GM19372 (cell line): ENCODE measurements around the gene SQOR.

Experiments
- ATAC-seq: cut with Tn5 transposase; IDR thresholded peaks from one replicate; pipeline ENCODE4 v1.9.1; 2021; ENCODE audit warnings: mild to moderate bottlenecking, low read depth, moderate library complexity; ENCODE audit not compliant: unreplicated experiment

SQOR gene

DNA sequence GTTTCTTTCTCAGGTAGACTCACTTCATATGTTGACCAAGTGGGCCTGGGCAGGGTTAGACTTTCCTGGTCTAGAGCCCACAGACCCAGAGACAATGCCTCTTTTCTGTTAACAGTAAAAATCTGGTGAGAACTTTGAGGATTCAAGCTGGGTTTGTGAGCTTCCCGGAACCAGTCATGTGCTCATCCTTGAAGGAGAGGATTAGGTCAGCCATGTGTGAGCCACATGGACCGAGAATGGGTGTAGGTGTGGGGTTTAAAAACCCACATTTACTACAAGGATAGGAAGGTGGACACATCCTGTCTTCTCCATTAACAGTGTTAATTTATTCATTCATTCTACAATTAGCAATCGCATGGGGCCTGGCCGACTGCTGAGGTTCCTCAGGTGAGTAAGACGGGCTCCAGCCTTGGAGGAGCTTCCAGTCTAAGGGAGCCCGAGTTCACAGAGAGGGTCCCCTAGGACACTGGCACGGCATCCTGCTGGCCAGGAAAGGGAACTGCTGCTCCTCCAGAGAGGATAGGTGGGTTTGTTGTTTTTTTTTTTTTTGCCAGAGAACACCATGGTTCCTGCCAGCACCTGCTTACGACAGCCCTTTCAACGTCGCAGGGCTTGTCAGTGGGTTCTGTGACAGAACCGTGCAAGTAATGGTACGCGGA lies 69.0 kb downstream of the SQOR start:
- ATAC-seq: no peak

DNA sequence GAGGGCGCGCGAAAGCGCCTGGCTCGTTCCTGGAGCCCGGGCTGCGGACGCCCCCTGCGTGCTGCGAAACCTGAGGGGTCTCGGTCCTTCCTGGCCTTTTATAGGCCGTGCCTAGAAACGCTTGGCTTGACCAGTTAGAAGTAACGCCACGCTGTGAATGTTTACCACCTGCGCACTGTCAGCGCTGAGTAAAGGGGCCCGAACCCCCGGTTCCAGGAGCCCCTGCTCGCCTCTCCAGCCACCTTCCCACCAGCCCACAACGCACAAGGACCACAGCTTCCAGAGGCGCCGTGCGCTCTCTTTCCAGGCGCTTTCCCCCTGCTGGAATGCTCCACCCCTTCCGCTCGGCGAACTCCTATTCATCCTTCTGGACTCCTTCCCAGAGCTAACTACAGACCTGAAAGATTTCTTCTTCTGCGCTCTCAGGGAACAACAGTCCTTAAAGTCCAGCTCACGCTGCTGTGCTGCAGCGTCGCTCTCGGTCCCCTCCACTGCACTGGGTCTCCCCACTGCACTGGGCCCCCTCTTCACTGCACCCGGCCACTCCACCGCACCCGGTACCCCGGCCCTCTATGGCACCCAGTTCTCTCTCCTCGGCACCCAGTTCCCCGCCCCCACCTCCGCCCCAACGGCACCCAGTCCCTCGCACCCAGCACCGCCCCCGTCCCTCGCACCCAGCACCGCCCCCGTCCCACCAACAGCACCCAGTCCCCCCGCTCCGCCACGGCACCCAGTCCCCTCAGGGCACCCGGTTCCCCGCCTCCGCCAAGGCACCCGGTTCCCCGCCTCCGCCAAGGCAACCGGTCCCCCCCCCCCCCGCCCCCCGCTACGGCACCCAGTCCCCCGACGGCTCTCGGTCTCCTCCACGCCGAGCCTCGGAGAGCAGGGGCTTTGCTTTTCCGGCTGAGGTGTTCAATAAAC lies 69.8 kb downstream of the SQOR start:
- no peak for ATAC-seq

DNA sequence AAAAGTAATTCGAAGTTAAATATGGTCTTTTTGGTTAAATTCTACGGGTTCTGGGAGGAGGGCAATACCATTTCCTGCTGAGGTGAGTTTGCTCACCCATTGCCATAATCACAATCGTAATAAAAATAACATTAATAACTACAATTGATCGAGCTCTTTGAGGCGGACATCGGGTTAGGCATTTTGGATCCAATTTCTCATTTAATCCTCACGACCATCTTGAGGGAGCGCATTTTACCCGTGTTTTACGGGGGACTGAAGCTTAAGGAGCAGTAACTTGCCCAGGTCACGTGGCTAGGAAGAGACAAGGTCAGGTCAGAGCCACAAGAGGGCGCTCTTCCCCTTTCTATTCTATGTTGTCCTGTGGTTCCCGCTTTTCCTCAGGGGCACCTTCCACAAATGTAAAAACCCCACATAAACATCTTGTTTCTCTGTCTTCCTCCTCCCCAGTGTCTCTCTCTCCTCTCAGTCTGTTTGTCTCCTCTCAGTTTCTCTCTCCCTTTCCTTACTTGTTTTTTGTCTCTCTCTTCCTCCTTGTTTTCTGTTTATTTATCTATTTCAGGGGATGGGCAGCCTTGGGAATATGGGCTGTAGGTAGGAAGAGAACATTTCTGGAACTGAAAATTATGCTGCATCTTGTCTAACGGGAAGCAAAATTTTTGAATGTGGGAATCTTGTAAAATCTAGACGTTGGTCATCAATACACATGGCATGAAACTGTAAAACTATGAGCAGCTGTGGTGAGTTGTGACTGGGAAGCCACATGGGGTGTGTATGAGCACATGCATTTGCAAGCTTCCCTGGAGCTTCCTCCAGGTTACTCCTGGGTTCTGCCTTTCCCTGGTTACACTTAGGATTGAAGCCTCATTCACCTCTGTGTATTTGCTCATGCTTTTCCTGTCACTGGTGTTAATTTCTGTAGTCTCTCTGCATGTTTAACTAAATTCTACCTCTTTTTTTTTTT lies 71.0 kb downstream of the SQOR start:
- ATAC-seq: peak; percentile 71

DNA sequence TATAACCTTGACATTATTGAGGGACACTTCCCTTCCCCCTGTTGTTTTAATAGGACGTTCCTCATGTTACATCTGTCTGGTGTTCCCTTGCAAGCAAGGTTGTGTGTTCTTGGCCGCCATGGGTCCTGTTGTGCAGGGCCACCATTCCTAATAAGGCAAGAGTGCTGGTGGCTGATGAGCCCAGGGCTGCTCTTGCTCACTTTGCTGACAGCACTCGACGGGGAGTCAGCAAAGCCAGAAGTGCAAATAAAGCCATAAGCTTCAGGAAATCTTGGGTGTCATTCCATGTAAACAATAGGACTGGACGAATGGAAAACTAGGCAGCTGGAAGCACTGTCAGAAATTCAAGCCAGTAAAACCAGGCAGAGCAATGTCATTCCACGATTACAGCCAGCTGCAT lies 75.8 kb downstream of the SQOR start:
- no peak for ATAC-seq

DNA sequence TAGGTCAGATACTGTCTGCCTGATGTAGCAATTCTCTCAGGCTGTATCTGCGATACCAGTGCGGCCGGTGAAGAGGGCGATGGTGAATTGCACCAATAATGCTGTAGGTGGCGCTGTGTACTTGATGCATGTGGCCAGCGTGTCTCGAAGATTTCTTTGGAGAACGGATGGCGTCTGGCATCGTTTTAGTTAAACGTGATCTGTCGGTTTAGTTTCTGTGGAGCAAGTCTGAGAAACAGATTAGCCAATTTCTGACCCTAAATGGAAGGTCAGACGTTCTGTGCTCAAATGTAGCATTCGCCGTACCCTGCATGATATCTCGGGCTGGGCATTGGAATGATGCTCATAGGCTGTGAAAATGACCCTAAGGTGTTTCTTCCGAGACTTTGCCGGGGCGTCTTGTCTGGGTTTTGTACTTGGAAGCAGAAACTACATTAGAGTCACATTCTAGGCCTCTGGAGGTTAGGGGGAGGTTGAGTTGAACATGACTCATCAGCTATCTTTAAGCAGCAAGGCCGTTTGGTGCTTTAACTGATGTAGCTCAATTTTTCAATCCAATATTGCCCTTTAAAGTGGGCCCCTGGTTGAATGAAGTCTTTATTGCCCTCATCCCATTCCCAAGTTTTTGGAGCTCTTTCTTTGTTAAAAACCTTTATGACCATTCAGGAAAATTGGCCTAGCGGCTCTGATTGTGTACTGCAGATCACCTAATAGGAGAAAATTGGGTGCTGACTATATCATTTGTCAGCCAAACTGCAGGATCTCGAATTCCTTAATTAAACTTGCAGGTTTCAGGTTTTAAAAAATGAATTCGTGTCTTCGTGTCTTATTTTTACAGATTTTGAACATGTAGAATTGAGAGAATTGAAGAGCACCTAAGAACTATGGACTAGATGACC lies 80.0 kb downstream of the SQOR start:
- ATAC-seq: no peak

DNA sequence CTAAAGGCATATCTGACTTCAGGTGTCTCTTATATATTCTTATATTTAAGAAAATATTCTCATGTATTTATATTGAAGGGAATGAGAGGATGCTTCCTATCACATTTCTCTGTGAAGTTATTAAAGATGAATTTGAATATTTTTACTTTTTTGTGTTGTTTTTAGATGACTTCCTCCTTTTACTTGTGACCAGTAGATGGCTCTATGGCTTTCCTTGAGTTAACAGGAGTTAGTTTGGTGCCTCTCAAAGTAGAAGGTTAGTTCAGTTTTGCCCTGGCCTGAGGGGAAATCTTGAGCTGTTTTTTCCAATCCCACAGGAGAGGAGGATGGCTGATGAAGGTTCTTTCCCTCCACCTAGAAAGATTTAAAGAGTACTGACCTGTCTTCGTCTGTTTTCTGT lies 80.7 kb downstream of the SQOR start:
- no peak for ATAC-seq

DNA sequence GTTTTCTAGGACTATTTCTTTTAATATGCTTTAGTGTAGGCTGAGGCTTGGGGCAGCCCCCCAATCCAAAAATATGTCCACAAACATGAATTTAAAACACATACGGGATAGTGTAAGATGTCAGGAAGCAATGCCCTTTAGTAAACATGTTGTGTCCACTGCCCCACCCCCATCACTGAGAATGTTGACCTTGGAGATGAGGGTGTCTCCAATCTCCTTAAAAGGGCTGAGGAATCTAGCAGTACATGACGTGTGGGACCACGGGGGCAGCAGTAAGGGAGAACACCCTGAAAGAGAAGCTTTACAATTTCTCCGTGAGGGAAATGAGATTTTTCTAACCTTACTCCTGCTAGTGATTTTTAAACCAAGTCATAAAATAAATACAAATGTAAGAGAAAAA lies 84.7 kb downstream of the SQOR start:
- ATAC-seq: no peak

DNA sequence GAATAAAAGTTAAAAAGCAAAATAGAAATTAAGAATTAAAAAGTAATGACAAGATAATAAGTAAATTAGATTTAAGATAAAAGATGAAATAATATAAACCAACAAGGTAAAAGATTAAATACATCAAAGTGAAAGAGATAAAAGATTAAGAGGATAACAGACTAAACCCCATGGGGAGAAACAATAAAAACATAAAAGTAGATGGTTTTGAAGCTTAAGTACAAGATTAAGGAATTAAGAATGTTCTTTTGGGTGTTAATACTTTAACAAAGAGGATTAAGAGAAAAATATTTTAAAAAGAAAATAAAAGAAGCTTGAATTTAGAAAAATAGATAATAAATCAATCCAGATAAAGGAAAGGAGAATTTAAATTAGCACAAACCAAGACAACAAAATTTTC lies 85.4 kb downstream of the SQOR start:
- no peak for ATAC-seq

DNA sequence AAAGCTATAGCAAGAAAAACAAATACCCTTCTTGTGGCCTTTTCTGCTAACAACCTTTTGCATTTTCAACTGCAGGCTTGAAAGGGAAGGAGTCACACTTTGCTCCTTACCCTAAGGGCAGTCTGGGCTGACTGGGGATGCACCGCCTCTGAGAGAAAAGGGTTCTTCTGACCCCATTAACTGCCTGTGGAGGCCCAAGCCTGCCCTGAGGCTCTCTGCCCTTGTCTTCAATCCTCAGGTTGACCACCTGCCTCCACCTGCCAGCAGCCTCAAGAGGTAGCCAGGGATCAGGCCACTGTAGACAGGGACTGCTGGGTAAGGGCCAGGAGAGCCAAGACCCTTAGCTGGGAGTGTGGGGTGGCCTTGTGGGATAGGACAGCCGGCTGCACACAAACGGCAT lies 93.8 kb downstream of the SQOR start:
- ATAC-seq: no peak

DNA sequence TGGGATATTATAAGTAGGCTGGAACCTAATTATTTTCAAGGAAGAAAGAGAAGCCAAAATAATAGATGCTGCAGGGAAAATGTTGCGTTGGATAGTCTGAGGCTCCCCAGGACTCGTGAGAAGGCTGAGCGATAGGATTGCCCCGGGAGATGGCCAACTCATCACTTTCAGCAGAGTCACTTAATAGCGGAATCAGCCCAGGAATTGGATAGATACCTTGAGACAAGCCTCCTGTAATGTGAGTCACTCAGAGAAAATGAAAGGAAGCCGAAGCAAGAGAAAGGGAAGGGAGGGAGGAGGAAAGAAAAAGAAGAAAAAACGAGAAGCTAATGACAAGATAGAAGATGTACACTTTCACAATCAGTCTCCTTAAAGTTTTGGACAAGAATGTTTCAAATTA lies 94.3 kb downstream of the SQOR start:
- no peak for ATAC-seq

DNA sequence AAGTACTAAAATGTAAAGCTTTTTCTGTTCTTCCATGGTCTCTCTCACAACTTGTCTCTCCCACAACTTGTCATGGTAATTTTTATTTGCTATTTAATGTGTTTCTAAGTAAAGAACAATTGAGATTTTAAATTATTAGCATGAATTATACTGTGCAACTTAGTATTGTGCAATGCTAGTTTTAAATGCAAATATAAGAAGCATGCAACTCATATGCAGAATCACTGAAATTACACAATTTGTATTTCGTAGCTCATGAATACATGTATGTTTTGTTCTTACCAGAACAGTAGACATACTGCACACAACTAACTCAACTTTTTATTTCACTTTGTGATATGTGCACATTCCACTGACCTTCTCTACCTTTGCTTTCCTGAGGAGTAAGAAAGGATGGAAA lies 96.5 kb downstream of the SQOR start:
- ATAC-seq: no peak

DNA sequence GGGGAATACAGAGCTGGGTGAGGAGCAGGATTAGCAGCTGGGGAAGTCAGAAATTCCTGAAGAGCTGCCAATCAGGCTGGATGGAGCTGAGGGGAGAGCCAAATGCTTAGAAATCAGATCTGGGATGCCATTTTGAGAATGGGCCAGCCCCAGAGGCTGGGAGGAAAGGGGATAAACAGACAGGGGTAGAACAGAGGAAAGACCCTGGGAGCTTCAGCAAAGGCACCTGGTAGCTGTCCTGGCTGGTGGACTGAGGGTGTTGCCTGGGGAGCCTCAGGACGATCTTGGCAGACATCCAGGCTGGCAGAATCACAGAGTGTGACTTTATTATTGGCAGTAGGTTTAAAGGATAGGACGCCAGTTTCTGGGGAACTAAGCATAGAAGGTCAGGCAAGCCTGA lies 97.8 kb downstream of the SQOR start:
- no peak for ATAC-seq

DNA sequence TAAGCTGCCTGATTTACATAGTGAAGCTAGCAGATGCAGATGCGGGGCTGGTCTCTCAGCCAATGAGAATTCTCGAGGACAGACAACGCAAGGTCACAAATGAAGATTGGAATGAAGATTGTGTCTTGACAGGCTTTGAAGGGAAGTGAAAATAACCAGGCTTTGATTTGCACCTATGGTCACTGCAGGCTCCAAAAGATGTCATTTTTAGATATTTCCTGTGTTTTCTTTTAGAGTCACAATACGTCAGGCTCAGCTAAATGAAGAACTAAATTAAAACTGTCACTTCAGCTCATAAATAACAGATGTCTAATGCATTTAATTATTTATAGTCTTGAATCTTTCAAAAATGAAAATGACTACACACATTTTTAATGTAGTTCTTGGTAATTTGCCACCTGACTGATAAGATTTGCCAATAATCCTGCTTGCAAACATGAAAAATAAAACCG lies 99.5 kb downstream of the SQOR start:
- no peak for ATAC-seq
